SK-N-SH (cell line): ENCODE measurements around the gene INPP5B. TPM values are rescaled to one million over a fixed set of nuclear protein-coding genes. Genes with fewer than 3 reads are reported as not detected.

Source experiments
- CTCF ChIA-PET: fragments of 300-600, 350-600 bp; formaldehyde crosslinking; extraction: SDS; loops from one replicate; lab custom pipeline; 2021; lab: Yijun Ruan, JAX
- POLR2A ChIA-PET: fragments of 350-600 bp; sonication (Branson Sonifier 250); formaldehyde crosslinking; extraction: SDS; loops from one replicate; lab custom pipeline; 2020; ENCODE audit warnings: antibody characterized with exemption, inconsistent platforms; lab: Yijun Ruan, JAX
- DNase-seq: peaks from one replicate; pipeline ENCODE4 v3.0.0; 2012
- H2AFZ ChIP-seq: fragments of 200-600 bp; sonication (generic); 2 replicates; pipeline ENCODE4 v1.8.1; 2016; ENCODE audit warnings: antibody characterized with exemption, mild to moderate bottlenecking, low read depth
- H3F3A ChIP-seq: fragments of 200-600 bp; sonication (generic); replicated peaks from 2 replicates; pipeline ENCODE3; 2016; ENCODE audit warnings: antibody characterized with exemption, mild to moderate bottlenecking; ENCODE audit not compliant: insufficient read depth
- H3K27ac ChIP-seq, 2 experiments: fragments of 200-500 bp in 1 of 2; fragments of 200-600 bp in 1 of 2; sonication (Bioruptor generic) in 1 of 2; sonication (generic), shearing (Covaris generic) in 1 of 2; 2 replicates each; pipeline versions ENCODE4 v1.5.1 to v1.6.1; 2014 to 2016; ENCODE audit warnings: low read depth in 2 of 2, inconsistent platforms in 1 of 2, low read length in 1 of 2, mild to moderate bottlenecking in 1 of 2, mixed read lengths in 1 of 2
- H3K27me3 ChIP-seq: fragments of 200-600 bp; sonication (generic), shearing (Covaris generic); 2 replicates; pipeline ENCODE4 v1.6.1; 2016; ENCODE audit warnings: mixed run types; ENCODE audit not compliant: insufficient read depth
- H3K36me3 ChIP-seq, 2 experiments: fragments of 200-500 bp in 1 of 2; fragments of 200-600 bp in 1 of 2; sonication (Bioruptor generic) in 1 of 2; sonication (generic) in 1 of 2; replicated peaks in 1 of 2; 2 replicates each; pipeline versions ENCODE3 to v1.5.1; 2014 to 2016; ENCODE audit warnings: low read length in 1 of 2, mild to moderate bottlenecking in 1 of 2; ENCODE audit not compliant: insufficient read depth in 2 of 2, control insufficient read depth in 1 of 2
- H3K4me1 ChIP-seq, 2 experiments: fragments of 200-500 bp in 1 of 2; fragments of 200-600 bp in 1 of 2; sonication (Bioruptor generic) in 1 of 2; sonication (generic), shearing (Covaris generic) in 1 of 2; 2 replicates each; pipeline versions ENCODE4 v1.5.1 to v1.6.1; 2014 to 2016; ENCODE audit warnings: low read depth in 1 of 2, low read length in 1 of 2, mixed run types in 1 of 2; ENCODE audit not compliant: insufficient read depth in 2 of 2, control insufficient read depth in 1 of 2
- H3K4me2 ChIP-seq: fragments of 200-600 bp; sonication (generic), shearing (Covaris generic); 2 replicates; pipeline ENCODE4 v1.6.1; 2017; ENCODE audit warnings: mixed run types
- H3K4me3 ChIP-seq, 2 experiments: fragments of 200-500 bp in 1 of 2; fragments of 200-600 bp in 1 of 2; sonication (Bioruptor generic) in 1 of 2; sonication (generic), shearing (Covaris generic) in 1 of 2; 2 replicates each; pipeline versions ENCODE4 v1.5.1 to v1.8.1; 2014 to 2016; ENCODE audit warnings: low read depth in 2 of 2, inconsistent platforms in 1 of 2, low read length in 1 of 2, mild to moderate bottlenecking in 1 of 2, mixed read lengths in 1 of 2, moderate library complexity in 1 of 2
- H3K79me2 ChIP-seq: fragments of 200-600 bp; sonication (generic); 2 replicates; pipeline ENCODE4 v1.8.1; 2017; ENCODE audit warnings: mild to moderate bottlenecking; ENCODE audit not compliant: insufficient read depth
- H3K9ac ChIP-seq: fragments of 200-600 bp; sonication (generic); 2 replicates; pipeline ENCODE4 v1.6.1; 2017; ENCODE audit warnings: mixed run types
- H3K9me2 ChIP-seq: fragments of 200-600 bp; sonication (generic); 2 replicates; pipeline ENCODE4 v1.6.1; 2017; ENCODE audit warnings: mixed run types
- H3K9me3 ChIP-seq: fragments of 200-600 bp; sonication (generic); 2 replicates; pipeline ENCODE4 v1.6.1; 2017; ENCODE audit warnings: mixed run types, mild to moderate bottlenecking, moderate library complexity
- H4K20me1 ChIP-seq: fragments of 200-600 bp; sonication (generic); 2 replicates; pipeline ENCODE4 v1.6.1; 2017; ENCODE audit warnings: mild to moderate bottlenecking, mixed run types; ENCODE audit not compliant: insufficient read depth
- ELF1 ChIP-seq: IDR thresholded peaks from 2 replicates; pipeline ENCODE4 v1.4.0; 2012
- EZH2phosphoT487 ChIP-seq: fragments of 200-600 bp; sonication (generic); IDR thresholded peaks from 2 replicates; pipeline ENCODE4 v1.6.1; 2017; ENCODE audit warnings: low read depth, mixed run types, mild to moderate bottlenecking, antibody characterized with exemption, moderate library complexity, borderline replicate concordance
- FOXM1 ChIP-seq: IDR thresholded peaks from 2 replicates; pipeline ENCODE4 v1.4.0; 2012; ENCODE audit warnings: low read depth, mild to moderate bottlenecking
- GABPA ChIP-seq: IDR thresholded peaks from 2 replicates; pipeline ENCODE4 v1.4.0; 2012; ENCODE audit warnings: low read depth, mild to moderate bottlenecking
- IRF3 ChIP-seq: fragments of 150-350 bp; IDR thresholded peaks from 2 replicates; pipeline ENCODE4 v1.6.1; 2016; ENCODE audit warnings: mild to moderate bottlenecking, low read depth, low read length
- MXI1 ChIP-seq: IDR thresholded peaks from 2 replicates; pipeline ENCODE4 v1.6.1; 2012; ENCODE audit warnings: mild to moderate bottlenecking, low read depth, low read length, improper control_type of control experiment
- NFIC ChIP-seq: IDR thresholded peaks from 2 replicates; pipeline ENCODE4 v1.4.0; 2012; ENCODE audit warnings: borderline replicate concordance
- NRF1 ChIP-seq: IDR thresholded peaks from 2 replicates; pipeline ENCODE4 v1.6.1; 2012; ENCODE audit warnings: low read depth, mild to moderate bottlenecking, low read length
- PBX3 ChIP-seq: IDR thresholded peaks from 2 replicates; pipeline ENCODE4; 2012
- POLR2AphosphoS5 ChIP-seq: IDR thresholded peaks from 2 replicates; pipeline ENCODE4 v1.6.1; 2012; ENCODE audit warnings: low read depth, low read length
- RAD21 ChIP-seq: IDR thresholded peaks from 2 replicates; pipeline ENCODE4 v1.6.1; 2012; ENCODE audit warnings: mild to moderate bottlenecking, low read length
- RFX5 ChIP-seq: IDR thresholded peaks from 2 replicates; pipeline ENCODE4 v1.6.1; 2012; ENCODE audit warnings: mild to moderate bottlenecking, improper control_type of control experiment, low read length
- TAF1 ChIP-seq: IDR thresholded peaks from 2 replicates; pipeline ENCODE4 v1.6.1; 2012; ENCODE audit warnings: low read depth, mild to moderate bottlenecking, low read length, moderate library complexity, borderline replicate concordance
- USF1 ChIP-seq: IDR thresholded peaks from 2 replicates; pipeline ENCODE4 v1.4.0; 2012; ENCODE audit warnings: low read depth, borderline replicate concordance
- YY1 ChIP-seq: IDR thresholded peaks from 2 replicates; pipeline ENCODE4 v1.4.0; 2012; ENCODE audit warnings: low read depth, mild to moderate bottlenecking
- WGBS: methylation state at CpG from one replicate; pipeline ENCODE4 v1.1.6; 2017; ENCODE audit warnings: low lambda C conversion rate; 5-methylcytosine and 5-hydroxymethylcytosine counted together
- polyA plus RNA-seq, 3 experiments: library from polyadenylated mRNA; depleted of rRNA; stranded (reverse); fragments of >200 nt; gene quantifications; 2 replicates each; pipeline ENCODE4 v1.2.3, GENCODE V29; 2012

Gene INPP5B
- polyA plus RNA-seq, 1 of the 3 experiments (the other 2 are of a cell fraction) = 10.5 TPM

- Histone ChIP-seq H2AFZ (no peak overlapping the region), H3K9me2 (no peaks in the 10 kb centered on the region), H3K36me3 (peaks cover 57 to 66% of the 10 kb centered on the region in 2 experiments), H3K27me3 (no peaks in the 10 kb centered on the region), H4K20me1 (no peaks in the 10 kb centered on the region), H3K4me1 (no peaks in the 10 kb centered on the region), H3K79me2 (no peaks in the 10 kb centered on the region), H3K4me3 (no peak overlapping the region), H3K27ac (no peak overlapping the region), H3F3A (peaks cover 7% of the 10 kb centered on the region), H3K9ac (no peak overlapping the region), H3K9me3 (no peaks in the 10 kb centered on the region), H3K4me2 (no peak overlapping the region)
- WGBS = 90% methylated on average over 3 of the region's 3 CpGs
- TF ChIP-seq IRF3 (no peak), POLR2AphosphoS5 (no peak), GABPA (no peak), NRF1 (no peak), RFX5 (no peak), FOXM1 (no peak)
- CTCF ChIA-PET = no interaction called here
- POLR2A ChIA-PET = no interaction called here
- DNase-seq = no peak
Observed at GRCh38 chr1:37884145-37884544, 62.7 kb downstream of the INPP5B start.

GRCh38 chr1:37883671-37884070 is 63.2 kb downstream of the INPP5B start:
- Histone ChIP-seq H3F3A (peaks cover 7% of the 10 kb centered on the region), H3K9ac (no peak overlapping the region), H3K9me3 (no peaks in the 10 kb centered on the region), H3K4me3 (no peak overlapping the region), H3K4me2 (no peak overlapping the region), H3K4me1 (no peaks in the 10 kb centered on the region), H4K20me1 (no peaks in the 10 kb centered on the region), H3K27ac (no peak overlapping the region), H3K36me3 (peaks cover 53 to 62% of the 10 kb centered on the region in 2 experiments), H3K9me2 (no peaks in the 10 kb centered on the region), H3K27me3 (no peaks in the 10 kb centered on the region), H2AFZ (no peak overlapping the region), H3K79me2 (no peaks in the 10 kb centered on the region)
- CTCF ChIA-PET = no interaction called here
- TF ChIP-seq RAD21 = no peak
- no peak for TF ChIP-seq USF1
- no peak for TF ChIP-seq NFIC
- TF ChIP-seq NRF1 = no peak
- TF ChIP-seq TAF1 = no peak
- TF ChIP-seq EZH2phosphoT487 = no peak
- TF ChIP-seq MXI1 = no peak
- TF ChIP-seq YY1 = no peak
- TF ChIP-seq PBX3 = no peak
- TF ChIP-seq ELF1 = no peak
- 92% methylated on average over 5 of the region's 5 CpGs for WGBS
- no peak for DNase-seq
- POLR2A ChIA-PET = no interaction called here
